HG03280 (cell line): ENCODE results near the gene RAB40B.
"Not testable (repeated sequence)": the region's sequence is repeated elsewhere in the genome, so short reads cannot be mapped to it uniquely, and the experiment has no call there.

Experiments used
- ATAC-seq: cut with Tn5 transposase; IDR thresholded peaks from one replicate; pipeline ENCODE4 v1.9.1; 2021; ENCODE audit warnings: mild to moderate bottlenecking, moderate library complexity; ENCODE audit not compliant: unreplicated experiment

Gene RAB40B

GRCh38 chr17:82668631-82669099, 29.8 kb downstream of the RAB40B start:
- ATAC-seq, result no peak

GRCh38 chr17:82668024-82668630, 30.4 kb downstream of the RAB40B start:
- no peak for ATAC-seq

- no peak for ATAC-seq
Measured at GRCh38 chr17:82667668-82668000, 30.9 kb downstream of the RAB40B start.

- no peak for ATAC-seq
Measured at GRCh38 chr17:82666931-82667667, 31.4 kb downstream of the RAB40B start.

GRCh38 chr17:82665891-82666290, 32.6 kb downstream of the RAB40B start:
- ATAC-seq, result no peak

- ATAC-seq, result no peak
Measured at GRCh38 chr17:82665217-82665616, 33.3 kb downstream of the RAB40B start.

GRCh38 chr17:82664701-82665182, 33.8 kb downstream of the RAB40B start:
- ATAC-seq, result no peak

GRCh38 chr17:82664276-82664575, 34.3 kb downstream of the RAB40B start:
- ATAC-seq, result no peak

GRCh38 chr17:82663381-82664275, 34.9 kb downstream of the RAB40B start:
- no peak for ATAC-seq

GRCh38 chr17:82662711-82663261, 35.7 kb downstream of the RAB40B start:
- no peak for ATAC-seq

- ATAC-seq, result no peak
Measured at GRCh38 chr17:82661717-82662683, 36.5 kb downstream of the RAB40B start.

- ATAC-seq, result no peak
Measured at GRCh38 chr17:82659886-82660285, 38.6 kb downstream of the RAB40B start.

GRCh38 chr17:82658796-82659452, 39.6 kb downstream of the RAB40B start:
- ATAC-seq, result no peak

GRCh38 chr17:82658331-82658730, 40.2 kb downstream of the RAB40B start:
- no peak for ATAC-seq

- ATAC-seq, result no peak
Measured at GRCh38 chr17:82657926-82658325, 40.6 kb downstream of the RAB40B start.

- no peak for ATAC-seq
Measured at GRCh38 chr17:82656266-82656665, 42.2 kb downstream of the RAB40B start.

- ATAC-seq, result no peak
Measured at GRCh38 chr17:82655523-82655922, 43.0 kb downstream of the RAB40B start.

GRCh38 chr17:82655038-82655479, 43.4 kb downstream of the RAB40B start:
- no peak for ATAC-seq

- ATAC-seq, result not testable (repeated sequence)
Measured at GRCh38 chr17:82654611-82655010, 43.9 kb downstream of the RAB40B start.
